ENCODE data around the gene AFF3.

DNA sequence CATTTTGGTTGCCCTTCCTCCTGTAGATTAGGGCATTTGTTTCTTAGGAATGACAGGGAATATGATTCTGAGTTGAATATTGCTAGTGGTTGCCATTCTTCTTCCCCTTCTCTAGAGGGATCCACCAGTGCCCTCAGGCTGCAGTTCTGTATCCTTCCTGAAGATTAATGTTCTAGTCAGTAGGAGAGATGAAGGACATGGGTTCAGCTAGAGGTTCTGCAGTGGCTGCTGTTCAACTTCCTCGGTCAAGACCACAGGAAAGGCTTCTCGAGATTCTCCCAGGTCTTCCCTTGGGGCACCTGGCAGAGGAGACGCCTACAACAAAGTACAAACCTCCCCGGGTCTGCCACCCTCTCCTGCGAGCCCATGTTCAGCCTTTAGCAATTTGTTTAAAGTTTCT, 325.5 kb downstream of the AFF3 start:
- TF ChIP-seq, protein P1, sequence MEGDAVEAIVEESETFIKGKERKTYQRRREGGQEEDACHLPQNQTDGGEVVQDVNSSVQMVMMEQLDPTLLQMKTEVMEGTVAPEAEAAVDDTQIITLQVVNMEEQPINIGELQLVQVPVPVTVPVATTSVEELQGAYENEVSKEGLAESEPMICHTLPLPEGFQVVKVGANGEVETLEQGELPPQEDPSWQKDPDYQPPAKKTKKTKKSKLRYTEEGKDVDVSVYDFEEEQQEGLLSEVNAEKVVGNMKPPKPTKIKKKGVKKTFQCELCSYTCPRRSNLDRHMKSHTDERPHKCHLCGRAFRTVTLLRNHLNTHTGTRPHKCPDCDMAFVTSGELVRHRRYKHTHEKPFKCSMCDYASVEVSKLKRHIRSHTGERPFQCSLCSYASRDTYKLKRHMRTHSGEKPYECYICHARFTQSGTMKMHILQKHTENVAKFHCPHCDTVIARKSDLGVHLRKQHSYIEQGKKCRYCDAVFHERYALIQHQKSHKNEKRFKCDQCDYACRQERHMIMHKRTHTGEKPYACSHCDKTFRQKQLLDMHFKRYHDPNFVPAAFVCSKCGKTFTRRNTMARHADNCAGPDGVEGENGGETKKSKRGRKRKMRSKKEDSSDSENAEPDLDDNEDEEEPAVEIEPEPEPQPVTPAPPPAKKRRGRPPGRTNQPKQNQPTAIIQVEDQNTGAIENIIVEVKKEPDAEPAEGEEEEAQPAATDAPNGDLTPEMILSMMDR (IDR thresholded peaks at IDR 0.05 in 8 of 11, conservative IDR thresholded peaks at IDR 0.05 in 3 of 11) = no peak
- no peak for TF ChIP-seq POLR2A (IDR thresholded peaks at IDR 0.05)

Measured in spleen (tissue), 7 donors.